Inflammatory macrophage treated with lipopolysaccharide for 4 hours (primary cell): Measurements from ENCODE around the gene FAM83G.
"Not testable (repeated sequence)": the region's sequence is repeated elsewhere in the genome, so short reads cannot be mapped to it uniquely, and the experiment has no call there.

Experiments used
- DNase-seq: peaks from one replicate; pipeline ENCODE4 v3.0.0-alpha.2; 2020

Gene FAM83G

DNA sequence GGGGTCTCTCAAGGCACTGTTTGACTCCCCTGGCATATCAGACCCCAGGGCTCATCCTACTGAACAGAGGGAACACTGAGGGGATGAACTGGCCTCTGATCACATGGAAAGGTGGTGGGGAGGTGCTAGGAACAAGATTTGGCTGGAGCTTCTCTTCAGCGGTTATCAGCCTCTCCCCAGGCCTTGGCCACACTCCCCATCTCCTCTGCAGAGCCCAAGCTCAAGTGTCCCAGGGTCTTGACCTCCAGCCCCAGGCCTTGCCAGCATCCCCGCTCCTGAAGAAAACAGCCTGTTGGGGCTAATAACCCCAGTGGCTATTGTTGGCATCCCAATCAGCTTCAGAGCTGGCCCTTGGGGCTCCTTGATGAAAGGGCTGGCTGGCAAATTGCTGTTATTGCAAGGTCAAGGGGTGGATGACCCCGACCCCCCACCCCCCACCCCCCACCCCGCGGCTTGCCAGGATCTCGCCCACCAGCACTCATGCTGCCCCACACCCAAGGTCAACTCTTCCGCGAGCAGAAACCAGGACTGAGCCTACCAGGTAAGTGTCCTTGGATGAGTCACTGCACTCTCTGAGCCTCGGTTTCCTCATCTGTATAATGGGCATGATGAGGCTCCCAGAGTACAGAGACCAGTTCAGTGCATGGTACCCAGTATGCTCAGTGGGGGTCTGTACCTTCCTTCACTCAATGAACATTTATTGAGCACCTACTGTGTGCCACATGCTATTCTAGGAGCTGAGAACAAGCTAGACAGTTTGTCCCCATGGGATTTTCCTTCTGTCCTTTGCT lies 18.8 kb upstream of the FAM83G start:
- DNase-seq, result no peak

DNA sequence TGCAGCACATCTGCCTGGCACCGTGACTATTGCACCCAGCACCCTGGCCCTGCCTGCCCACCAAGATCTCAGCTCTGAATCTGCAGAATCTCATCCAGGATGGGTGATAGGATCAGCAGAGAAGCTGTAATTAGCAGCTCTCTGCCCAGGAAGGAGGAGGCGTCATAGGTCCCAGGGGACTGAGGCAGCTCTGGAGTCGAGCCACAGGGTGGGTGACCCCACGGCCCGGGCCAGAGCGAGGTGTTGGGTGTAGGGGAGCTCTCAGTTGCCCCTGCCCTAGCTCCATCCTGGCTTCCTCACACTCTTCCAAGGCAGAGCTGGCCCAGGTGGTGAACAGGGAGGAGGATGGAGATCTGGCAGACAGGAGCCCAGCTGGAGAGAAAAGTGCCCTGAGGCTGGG lies 18.2 kb upstream of the FAM83G start:
- no peak for DNase-seq

DNA sequence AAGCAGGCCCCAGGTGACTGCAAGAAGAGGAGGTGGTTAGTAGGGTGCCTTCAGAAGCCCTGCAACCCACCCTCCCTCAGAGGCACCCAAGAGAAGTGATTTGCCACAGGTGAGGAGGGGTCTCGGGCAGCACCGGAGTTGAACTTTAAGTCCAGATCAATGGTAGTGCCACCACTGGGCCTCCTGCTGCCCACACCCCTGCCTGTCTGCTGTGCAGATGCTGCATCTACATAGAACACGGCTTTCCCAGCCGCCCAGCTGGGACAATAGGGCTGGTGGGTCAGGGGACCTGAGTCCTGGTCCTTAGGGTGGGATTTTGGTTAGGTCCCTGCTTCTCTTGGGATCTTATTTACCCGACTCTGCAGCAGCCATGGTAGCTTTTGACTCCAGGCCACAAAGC lies 17.6 kb upstream of the FAM83G start:
- no peak for DNase-seq

DNA sequence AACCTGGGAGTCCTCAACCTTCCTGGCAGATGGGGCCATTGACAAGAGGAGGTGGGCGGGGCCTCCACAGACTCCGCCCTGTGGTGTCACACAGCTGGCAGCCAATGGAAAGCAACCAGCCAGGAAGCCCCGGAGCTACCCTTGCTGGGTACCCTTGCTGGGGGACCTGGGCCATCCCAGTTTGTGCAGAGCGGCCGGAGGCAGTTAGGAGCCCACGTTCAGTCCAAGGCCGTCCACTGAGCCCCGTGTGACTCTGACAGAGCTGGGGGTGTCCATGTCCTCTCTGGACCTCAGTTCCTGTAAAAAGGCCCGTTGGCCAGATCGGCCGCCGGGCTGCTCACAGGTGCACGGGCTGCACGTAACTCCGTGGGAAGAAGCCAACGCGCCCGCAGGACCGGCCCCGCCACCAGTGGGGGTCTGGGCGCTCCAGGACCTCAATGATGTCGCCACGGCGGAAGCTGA lies 17.1 kb upstream of the FAM83G start:
- DNase-seq, result no peak

DNA sequence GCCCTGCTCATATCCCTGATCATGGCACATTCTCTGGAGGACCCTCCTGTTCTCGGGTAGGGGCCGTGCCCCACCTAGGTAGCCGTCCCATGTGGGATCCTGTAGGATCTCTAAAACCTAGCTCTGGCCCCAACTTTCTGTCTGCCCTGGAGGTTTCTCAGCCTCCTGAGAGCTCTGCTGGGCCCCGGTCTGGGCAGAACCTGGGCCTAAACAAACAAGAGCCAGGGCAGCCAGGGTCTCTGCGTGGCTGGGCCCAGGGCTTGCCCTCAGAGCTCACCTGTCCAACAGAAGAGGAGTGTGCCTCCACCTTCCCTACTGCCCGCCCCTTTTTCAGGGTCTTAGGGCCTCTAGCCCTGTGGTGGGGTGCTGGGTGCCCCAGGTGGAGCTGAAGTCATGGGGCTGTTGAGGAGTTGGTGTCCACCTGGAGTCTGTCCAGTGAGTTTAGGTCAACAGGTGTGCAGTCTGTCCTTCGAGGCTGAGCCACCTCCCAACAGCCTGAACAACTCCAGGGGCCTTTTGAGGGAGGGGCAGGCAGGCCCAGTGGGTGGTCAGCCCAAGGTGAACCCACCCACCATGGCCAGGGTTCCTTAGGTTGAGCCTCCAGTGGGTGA lies 16.6 kb upstream of the FAM83G start:
- not testable (repeated sequence) for DNase-seq

DNA sequence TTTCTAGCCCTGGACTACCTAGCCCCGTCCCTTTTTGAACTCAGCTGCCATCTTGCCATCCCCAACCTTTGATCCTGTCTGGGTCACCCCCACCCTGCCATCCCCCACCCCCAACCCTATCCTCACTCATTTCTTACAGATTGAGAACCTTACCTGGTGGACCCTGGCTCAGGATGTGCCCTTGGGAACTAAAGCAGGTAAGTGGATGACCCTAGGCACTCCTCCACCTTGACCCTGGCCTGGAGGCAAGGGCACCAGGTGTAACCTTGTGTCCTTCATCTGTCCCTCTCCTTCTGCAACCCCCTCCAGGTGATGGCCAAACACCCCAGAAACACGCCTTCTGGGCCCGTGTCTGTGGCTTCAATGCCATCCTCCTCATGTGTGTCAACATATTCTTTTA lies 15.5 kb upstream of the FAM83G start:
- no peak for DNase-seq

DNA sequence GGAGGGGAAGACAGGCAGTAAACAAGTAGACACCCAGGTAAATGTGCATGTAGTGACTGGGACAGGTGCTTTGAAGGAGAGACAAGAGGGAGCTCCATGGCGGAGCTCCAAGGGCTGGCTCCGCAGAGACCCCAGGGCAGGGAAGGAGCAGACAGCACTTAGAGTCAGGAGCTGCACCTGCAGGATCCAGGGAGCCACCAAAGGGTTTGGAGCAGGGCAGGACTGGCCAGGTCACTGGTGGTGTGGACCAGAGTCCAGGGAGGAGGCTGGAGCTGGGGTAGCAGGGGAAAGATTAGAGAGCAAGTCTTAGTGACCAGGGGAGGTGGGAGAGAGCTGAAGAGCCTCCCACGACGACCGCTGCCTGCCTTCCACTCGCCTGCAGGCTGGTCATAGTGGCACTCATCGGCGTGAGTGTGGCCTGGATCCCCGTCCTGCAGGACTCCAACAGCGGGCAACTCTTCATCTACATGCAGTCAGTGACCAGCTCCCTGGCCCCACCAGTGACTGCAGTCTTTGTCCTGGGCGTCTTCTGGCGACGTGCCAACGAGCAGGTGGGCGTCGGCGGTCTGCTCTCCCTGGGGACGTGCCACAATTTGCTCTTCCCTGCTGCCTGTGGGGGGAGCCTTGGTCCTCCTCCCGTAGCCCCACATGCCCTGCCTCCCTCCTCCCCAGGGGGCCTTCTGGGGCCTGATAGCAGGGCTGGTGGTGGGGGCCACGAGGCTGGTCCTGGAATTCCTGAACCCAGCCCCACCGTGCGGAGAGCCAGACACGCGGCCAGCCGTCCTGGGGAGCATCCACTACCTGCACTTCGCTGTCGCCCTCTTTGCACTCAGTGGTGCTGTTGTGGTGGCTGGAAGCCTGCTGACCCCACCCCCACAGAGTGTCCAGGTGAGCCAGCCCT lies 14.7 kb upstream of the FAM83G start:
- DNase-seq, result no peak

DNA sequence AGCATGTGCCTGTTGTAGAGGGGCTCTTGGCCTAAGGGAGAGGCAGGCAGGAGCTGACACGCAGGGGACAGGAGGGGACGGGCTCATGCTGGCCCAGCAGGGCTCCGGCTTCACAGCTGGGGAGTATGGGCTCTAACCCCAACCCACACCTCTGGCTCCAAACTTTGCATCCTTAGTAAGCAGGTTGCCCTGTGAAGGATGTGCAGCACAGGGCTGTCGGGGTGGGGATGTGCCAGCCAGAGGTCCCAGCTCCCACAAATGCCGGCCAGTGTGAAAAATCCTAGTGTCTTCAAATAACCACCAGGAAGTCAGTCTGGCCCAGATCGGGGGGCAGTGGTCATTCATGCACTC lies 14.0 kb upstream of the FAM83G start:
- no peak for DNase-seq

DNA sequence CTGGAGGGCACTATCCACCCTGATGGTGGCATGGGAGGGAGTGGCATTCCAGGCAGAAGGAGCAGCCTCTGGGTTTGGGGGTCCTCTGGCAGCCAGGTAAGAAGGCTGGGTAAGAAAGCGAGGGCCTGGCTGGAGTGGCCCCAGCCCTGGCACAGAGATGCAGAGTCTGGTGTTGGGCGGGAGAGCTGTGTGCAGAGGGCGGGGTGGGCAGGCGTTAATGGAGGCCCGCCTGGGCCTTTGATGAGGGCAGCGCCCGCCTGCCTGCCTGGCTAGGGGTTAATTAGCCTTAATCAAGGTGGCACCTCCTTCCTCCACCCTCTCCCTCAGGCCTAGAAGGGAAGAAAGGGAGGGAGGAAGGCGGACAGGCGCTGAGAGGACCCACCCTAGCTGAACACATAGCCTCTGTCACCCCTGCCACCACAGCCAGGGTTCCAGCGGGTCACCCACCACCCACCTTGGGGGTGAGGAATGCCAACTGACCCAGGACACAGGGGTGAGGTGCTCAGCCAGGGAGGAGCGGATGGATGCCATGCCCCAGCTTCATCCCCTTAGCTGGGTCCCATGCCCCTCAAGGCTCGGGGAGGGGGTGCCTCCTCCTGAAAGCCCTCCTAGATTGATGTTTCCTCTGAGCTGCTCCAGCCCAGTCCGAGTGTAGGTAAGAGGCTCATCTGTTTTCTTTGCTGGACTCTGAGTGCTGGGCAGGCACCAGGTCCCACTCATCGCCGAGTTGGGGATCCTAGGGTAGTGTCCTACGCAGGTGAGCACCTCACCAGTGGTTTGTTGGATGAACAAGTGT lies 13.4 kb upstream of the FAM83G start:
- no peak for DNase-seq

DNA sequence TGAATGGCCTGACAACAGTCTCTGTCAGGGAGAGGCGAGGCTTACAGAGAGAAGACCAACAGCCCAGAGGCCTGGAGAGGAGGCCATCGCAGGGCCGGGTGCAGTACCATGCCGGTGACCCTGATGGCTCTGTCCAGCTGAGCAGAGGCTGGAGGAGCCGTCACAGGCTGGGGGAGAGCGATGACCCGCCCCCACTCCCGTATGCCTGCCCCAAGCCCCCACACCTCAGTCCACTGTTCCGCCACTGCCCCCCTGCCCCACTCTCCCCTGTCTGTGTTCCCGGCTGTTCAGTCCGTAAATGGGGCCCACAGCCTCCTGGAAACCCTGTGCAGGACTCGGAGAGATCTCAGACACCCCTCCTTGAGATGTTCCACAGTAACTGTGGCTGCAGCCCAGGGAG lies 12.8 kb upstream of the FAM83G start:
- DNase-seq, result no peak

DNA sequence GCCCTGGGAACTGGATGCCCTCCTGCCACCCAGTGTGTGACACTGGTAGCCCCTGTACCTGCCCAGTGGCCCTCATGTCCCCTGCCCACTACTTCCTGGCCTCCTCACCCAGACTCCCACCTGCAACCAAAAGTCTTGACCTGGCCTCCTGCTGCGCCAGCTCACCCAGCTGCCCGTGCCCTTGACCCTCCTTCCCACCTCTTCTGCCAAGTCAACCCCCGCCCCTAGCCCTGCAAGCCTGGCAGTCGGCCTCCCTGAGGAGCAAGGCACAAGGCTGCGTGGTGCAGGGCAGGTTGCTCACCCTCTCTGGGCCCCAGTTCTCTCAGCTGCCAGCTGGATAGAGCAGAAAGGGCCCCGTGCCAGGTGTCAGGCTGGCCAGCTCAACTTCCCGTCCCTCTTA lies 12.3 kb upstream of the FAM83G start:
- no peak for DNase-seq

DNA sequence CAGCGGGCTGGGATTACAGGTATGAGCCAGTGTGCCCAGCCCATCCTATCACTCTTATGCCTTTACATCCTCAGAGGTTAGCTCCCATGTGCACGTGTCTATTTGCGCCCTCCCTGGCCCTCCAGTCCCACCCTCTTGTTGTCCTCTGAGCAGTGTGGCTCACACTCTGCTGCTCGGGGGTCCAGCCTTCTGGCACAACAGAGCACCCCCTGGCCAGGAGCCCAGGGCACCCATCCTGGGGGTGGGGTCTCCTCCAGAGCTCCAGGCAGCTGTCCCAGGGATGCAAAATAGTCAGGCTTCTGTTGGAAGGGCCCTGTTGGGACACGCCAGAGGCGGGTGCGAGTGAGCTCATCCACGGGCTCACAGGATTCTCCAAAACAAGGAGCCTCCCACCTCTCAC lies 11.7 kb upstream of the FAM83G start:
- no peak for DNase-seq

DNA sequence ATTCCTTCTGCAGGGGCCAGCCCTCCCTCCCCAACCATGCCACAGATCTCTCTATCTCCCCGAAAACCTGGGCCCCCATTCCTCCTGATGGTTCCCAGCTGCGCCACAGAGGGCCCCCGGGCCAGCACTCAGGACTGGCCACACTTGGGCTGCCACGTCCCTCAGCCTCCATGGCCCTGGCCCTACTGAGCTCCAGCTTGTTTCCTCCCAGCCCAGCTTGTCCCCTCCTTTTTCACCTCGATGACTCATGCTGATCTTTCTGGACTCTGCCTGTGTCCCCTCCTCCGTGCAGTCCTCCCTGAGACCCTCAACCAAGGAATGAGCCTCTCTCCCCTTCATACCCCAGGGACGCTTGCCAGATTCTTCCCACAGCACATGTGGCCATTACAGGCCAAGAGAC lies 10.9 kb upstream of the FAM83G start:
- DNase-seq, result no peak

DNA sequence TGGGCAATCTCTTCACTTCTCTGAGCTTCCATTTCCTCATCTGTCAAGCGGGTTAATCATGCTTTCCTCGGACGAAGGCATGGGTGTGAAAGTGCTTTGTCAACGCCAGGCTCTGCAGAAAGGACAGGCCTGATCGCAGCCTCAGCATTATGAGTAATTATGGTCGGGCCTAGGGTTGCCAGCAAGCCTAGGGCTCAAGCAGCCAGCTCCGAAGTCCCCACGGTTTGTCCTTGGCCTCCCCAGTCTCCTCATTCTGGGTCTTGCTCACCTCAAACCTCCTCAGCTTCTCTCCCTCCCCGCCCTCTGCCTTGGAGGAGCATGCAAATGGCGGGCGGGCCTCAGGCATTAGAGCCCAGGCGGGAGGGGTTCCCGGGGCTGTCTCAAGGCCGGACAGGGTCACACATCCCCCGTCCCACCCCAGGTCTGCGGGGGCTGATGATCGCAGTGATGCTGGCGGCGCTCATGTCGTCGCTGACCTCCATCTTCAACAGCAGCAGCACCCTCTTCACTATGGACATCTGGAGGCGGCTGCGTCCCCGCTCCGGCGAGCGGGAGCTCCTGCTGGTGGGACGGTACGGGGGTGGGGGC lies 10.2 kb upstream of the FAM83G start:
- DNase-seq, result no peak

DNA sequence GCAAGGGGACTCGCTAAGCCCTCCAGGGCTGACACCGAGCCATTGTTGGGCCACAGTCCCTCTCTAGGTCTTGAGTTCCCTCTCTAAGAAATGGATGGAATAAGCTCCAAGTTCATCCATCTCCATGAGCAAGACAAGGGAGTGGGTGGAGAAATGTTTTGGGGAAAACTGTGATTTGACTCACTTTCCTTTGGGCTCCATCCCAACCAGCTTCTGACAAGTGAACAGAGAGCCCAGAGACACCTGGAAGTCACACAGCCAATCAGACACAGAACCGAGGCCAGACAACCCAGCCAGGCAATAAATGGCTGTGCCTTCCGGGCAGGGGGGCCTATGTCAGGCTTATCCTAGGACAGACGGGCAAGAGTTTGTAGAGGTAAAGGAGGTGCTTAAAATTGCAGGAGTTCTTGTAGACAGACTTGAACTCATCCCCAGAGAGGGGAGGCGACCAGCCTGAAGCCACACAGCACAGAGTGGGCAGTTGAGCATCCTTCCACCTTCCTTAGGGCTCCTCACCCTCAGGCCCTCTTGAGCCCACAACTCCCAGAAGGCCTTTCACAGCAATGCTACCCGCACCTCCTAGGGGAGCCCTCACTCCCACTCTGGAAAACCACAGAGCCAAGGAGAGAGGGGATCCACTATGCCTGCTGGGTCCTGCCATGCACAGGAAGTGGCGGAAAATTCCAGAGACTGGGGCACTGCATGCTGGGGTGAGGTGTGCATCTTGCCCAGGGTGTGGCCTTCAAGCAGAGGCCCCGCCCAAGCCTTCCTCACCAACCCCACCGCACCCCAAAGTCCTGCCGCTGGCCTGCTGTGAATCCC lies 9.5 kb upstream of the FAM83G start:
- no peak for DNase-seq

DNA sequence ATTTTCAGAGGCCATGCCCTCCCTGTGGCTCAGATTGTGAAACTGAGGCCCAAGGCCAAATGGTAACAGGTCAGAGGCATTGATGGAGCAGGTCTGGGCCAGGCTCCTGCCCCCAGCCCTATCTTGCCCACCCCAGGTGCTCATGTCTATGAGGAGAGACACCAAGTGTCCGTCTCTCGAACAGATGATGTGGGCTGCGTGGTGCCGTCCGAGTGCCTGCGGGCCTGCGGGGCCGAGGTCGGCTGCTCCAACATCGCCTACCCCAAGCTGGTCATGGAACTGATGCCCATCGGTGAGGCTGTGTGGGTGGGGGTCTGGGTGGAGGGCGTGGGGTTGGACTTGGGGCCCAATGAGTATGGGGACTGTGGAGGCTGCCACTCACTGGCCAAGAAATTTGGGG lies 8.7 kb upstream of the FAM83G start:
- no peak for DNase-seq

DNA sequence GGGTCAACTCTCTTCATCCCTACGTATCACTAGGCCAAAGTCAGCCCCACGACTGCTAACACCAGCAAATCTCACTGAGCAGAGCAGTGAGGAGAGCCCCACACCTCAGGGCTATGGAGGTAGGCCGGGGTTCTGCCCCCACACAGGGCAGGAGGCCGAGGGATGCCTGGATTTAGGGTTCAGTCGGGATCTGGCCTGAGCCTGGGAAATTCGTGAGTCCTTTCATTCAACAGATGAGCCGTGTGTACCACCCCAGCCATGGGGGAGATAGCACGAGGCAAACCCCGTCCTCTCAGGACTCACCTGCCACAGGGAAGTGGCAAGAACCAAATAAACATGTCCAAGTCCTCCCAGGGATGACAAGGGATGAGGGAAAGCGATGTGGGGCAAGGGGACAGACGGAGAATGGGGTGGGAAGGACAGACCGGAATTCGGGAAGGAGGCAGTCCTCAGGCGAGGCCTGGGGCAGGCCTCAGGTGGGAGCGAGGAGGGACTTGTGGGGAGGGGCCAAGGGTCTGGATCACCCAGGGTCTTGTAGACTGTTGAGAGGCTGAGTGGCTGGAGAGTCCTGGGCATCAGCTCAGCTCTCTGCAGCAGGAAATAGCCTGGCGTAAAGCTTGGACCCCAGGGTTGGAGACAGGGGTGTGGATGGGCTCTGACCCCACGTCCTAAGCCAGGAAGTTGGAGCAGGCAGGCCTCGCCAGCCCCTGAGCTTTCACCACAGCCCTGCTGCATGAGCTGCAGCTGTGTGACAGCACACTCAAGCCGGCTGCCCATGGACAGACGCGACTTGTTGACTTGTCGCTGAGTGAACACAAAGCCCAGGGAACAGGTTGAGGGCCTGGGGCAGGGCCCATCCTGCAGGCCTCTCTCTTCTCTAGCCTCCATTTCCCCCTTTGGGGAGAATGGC lies 7.9 kb upstream of the FAM83G start:
- DNase-seq, result no peak

DNA sequence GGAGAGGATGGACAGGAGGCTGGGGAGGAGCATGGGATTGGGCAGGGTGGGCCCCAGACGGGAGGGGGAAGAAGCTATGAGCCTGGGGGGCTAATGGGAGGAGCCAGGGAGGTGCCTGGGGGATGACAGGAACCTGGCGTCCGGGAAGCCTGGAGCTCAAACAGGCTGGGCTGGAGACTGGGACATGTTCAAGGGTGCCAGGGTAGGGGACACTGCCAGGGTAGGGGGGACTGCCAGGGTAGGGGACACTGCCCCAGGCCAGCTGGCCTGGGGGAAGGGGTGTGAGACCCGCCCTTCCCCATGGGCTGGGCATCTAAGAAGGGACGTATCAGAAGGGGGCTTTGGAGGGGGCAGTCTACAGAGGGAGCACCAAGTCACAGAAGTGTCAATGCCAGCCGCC lies 7.0 kb upstream of the FAM83G start:
- no peak for DNase-seq

DNA sequence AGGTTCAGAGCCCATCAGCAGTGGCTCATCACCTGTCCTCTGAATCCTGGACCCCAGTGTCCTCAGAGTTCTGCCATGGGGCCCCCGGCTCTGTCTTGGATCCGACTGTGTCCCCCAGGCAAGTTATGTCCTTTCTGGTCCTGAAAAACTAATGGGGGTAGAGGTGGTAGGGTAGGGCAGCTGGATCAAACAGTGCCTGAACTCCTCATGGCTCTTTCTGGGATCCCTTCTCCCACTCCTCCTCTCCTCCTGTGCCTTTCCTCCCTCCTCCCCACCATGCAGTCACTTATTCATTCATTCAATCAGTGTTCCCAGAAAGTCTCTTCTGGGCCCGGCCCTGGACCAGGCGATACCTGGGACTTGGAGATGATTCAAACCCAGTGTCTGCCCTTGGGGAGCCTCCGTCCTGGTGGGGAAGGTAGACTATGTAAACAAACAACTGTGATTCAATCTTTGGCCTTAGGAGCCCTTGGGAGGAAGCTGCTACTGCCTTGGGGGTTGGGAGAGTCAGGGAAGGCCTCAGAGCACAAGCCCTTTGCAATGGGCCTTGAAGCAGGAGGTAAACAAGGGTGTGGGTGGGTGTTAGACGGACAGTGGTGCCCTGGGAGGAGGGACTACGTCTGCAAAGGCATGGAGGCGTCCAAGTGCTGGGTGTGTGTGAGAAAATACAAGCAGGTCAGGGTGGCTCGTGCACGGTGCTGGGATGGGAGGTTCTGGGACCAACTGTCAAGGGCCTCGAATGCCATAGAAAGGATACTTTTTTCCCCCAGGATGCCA lies 6.4 kb upstream of the FAM83G start:
- no peak for DNase-seq

DNA sequence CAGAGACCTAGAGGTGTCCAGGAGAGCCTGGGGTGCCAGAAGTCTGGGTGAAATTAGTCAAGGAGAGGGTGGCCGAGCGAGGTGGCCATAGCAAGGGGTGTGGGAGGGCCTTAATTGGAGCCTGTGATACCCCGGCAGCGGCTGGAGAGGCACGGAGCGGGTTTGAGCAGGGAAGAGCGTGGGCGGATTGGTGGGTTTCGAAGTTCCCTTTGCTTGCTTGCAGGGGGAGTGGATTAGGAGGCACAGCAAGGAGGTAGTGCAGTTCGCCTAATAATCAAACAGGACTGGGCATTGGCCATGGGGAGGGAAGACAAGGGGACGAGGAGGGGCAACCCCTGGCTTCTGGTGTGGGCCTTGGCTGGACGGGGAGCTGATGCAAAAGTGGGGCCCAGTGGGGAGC lies 5.4 kb upstream of the FAM83G start:
- DNase-seq, result no peak
